Right kidney (tissue), 9 donors: ENCODE results near the gene MPP4.

Experiments used
- DNase-seq: peaks from one replicate; pipeline ENCODE4 v3.0.0-alpha.2; 2016
- long read RNA-seq, 8 donors: transcript quantifications; one replicate each; lab custom pipeline, GENCODE V29; 2026

Gene MPP4
- long read RNA-seq, donor 1: 0 reads
- long read RNA-seq, donor 2: 0 reads
- long read RNA-seq, donor 3: 0 reads
- long read RNA-seq, donor 4: 0 reads
- long read RNA-seq, donor 5: 0 reads
- long read RNA-seq, donor 6: 0 reads
- long read RNA-seq, donor 7: 0 reads
- long read RNA-seq, donor 8: 0 reads

- no peak for DNase-seq
These were observed at the start of gene MPP4 for GRCh38 chr2:201698588-201699226. MPP4 (minus strand) TSS chr2:201698644; CDS start chr2:201693954, 4,690 bp downstream.

DNA sequence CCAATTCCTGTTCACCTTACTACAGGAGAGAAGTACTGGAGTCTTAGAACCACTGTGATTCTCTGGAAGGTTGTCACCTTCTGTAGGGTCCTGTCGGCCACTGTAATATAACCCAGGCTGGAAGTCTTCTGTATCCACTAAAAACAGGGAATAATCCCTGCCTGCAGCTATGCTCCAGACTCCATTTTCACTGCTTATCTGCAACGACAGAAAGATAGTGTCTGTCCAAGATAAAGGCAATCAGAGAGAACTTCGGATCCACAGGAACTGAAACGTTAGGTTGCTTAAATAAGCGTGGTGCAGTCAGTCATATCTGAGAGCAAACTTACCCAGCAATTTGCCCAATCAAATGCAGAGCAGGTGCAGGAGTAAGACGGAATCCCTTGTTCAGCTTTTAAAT is 48.1 kb upstream of the MPP4 start:
- DNase-seq: no peak

GRCh38 chr2:201735486-201735885 is 37.0 kb upstream of the MPP4 start:
- no peak for DNase-seq

DNA sequence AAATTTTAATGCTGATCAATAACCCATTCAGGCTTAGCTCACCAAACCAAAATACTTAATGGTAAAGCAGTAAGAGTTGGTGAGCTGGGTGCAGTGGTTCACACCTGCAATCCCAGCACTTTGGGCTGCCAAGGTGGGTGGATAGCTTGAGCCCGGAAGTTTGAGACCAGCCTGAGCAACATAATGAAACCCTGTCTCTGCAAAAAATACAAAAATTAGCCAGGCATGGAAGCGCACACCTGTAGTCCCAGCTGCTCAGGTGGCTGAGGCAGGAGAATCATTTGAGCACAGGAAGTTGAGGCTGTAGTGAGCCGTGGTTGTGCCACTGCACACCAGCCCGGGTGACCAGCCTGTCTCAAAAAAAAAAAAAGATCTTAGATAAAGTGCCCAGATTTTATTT is 35.7 kb upstream of the MPP4 start:
- DNase-seq: no peak

DNA sequence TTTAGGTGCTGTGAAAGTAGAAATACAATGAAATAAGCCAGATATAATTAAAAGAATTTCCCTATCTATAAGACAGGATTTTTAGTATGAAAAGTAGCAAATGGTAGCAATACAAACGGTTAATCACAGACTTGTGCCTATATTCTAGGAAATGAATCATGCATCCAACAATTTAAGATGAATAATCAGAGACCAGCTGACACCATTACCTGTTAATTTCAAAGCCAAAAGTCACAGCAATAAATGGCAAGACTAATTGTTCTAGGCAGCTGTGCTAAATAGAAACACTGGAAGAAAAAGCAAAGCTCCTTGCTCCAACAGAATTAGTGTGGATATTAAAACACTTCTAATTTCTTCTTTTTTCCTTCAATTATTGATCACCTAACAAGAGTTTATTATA is 35.1 kb upstream of the MPP4 start:
- DNase-seq: no peak

- no peak for DNase-seq
These were observed 32.3 kb upstream of the MPP4 start for GRCh38 chr2:201730651-201731285.

DNA sequence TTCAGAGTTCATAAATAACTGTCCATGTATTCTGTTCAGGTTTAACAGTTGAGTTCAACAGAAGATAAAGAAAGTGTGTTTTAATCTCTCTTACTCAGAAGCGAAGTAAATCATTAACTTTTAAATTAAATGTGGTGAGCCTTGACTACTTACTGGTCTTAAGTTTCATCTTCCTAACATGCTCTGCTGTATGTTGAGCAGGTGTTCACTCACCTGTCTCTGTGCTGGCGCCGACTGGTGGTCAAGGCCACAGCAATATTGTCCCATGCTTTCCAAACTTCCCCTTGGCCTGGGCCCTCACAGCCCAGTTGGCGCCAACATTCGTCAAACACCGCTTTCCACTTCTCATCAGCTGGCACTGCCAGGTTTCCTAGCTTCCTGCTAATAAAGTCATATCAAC is 17.0 kb upstream of the MPP4 start:
- DNase-seq: no peak

GRCh38 chr2:201712726-201713125 is 14.3 kb upstream of the MPP4 start:
- no peak for DNase-seq

GRCh38 chr2:201709747-201710146 is 11.3 kb upstream of the MPP4 start:
- DNase-seq: no peak

GRCh38 chr2:201709049-201709448 is 10.6 kb upstream of the MPP4 start:
- no peak for DNase-seq

GRCh38 chr2:201707753-201708152 is 9.3 kb upstream of the MPP4 start:
- DNase-seq: no peak

DNA sequence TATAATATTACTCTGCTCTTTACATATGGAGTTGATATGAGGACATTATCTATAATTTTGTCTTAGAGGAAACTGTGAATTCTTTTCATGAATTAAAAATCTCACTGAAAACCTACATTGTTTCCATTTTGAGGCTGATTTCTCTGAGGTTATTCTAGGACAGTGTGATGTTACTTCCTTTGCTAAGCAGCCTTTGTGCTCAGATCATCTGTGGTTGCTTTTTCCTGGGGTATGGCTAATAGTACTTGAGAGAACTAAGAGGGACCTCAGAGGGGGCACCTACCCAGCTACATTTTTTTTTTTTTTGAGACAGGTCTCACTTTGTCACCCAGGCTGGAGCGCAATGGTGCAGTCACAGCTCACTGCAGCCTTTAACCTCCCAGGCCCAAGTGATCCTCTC is 8.7 kb upstream of the MPP4 start:
- no peak for DNase-seq

GRCh38 chr2:201704536-201704935 is 6.1 kb upstream of the MPP4 start:
- DNase-seq: no peak

- DNase-seq: no peak
These were observed 3.2 kb upstream of the MPP4 start for GRCh38 chr2:201701646-201702045.

DNA sequence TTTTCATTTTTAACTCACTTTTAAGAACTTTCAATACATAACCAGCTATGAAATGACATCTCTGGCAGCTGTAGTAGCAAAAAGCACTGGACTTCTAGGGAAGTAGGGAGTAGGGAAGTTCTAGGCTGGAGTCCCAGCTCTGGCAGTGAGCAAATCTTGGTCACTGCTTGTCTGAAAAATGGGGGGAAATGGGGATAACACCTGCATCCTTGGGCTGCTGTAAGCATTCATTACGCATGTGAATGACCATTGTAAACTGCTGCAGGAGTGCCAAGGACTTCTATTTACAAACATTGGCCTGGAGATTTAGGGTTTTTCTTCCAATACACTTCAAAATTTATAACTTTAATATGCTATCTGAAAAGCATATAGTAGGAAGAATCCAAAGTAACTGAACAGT is 972 bp upstream of the MPP4 start:
- DNase-seq: no peak

- no peak for DNase-seq
These were observed 545 bp downstream of the MPP4 start for GRCh38 chr2:201697899-201698298.

DNA sequence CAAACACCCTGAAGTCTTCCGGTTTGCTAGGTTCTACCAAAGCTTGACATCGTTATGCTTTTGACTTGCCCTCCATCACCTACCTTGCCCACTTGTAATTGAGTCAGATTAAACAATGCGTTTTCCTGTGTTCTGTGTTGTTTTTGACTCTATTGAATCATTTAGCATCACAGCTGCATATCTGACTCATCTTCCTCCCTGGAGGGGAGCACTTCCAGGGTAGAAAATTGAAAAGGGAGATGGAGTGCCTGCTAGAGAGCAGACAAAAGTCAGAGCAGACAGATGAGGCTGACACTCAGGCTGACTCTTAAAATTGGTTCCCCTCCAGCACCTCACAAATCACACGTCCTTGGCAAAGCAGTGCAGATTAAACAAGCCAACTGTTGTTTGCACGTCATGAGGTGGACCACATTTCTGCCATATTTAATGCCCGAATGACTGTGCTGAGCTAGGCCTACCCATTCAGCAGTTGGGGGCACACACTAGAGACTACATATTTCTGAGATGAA is 2.2 kb downstream of the MPP4 start:
- no peak for DNase-seq

- no peak for DNase-seq
These were observed 13.3 kb downstream of the MPP4 start for GRCh38 chr2:201685156-201685555.

- DNase-seq: no peak
These were observed 17.7 kb downstream of the MPP4 start for GRCh38 chr2:201680743-201681142.

- DNase-seq: no peak
These were observed 20.0 kb downstream of the MPP4 start for GRCh38 chr2:201678401-201678800.

- no peak for DNase-seq
These were observed 23.0 kb downstream of the MPP4 start for GRCh38 chr2:201675454-201675853.

DNA sequence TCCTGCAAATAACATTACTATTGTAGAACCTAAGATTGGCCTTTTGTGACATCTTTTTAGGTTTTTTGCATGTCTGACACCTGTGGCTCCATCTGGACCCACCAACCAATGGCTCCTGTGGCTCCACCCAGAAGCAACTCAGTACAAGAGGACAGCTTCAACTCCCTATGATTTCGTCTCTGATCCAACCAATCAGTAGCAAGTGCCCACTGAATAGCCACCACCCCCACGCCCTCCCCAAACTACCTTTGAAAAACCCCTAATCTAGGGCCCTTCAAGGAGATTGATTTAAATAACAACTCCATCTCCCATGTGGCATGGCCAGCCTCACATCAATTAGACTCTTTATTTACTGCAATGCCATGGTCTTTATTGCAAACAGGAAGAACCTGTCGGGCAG is 23.6 kb downstream of the MPP4 start:
- DNase-seq: no peak

DNA sequence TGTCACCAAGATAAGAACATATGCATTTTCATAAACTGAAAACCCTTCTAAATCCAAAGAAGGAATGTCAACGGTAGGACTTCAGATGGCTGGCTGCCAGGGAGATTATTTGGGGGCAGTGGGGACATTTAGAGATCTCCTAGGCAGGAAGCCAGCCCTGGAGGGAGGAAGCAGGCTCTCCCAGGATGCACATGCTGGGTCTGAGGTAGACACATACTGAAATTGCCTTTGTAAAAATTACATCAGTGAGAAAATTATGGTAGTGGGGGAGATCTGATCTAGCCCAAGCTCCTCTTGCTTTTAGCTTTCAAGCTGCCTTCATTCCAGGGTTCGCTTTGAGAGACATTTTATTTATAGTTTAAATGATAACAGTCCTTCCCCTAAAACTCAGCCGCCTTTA is 24.1 kb downstream of the MPP4 start:
- DNase-seq: no peak

DNA sequence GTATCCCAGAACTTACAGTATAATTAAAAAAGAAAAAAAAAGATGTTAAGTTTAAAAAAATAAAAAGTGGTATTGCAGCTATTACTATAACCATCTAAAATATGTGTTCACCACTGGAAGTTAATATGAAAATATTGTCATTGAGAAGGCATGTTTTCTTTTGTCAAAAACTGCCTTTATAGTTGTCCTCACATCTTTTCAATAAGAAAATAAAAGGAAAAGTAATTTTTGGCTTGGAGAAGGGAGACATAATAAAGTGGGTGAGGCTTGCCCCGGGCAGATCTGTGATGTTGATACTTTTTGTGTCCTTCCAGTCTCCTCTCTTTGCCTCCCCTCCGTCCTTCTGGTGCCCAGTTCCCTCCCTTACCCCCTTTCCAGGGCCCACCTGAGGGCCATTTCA is 24.9 kb downstream of the MPP4 start:
- no peak for DNase-seq
